MCF 10A (cell line): Measurements from ENCODE around the gene FNBP1. TPM values are rescaled to one million over a fixed set of nuclear protein-coding genes. Genes with fewer than 3 reads are reported as not detected.

ENCODE experiments used
- BruUV-seq: library from RNA; stranded (reverse); fragments of 400-500 nt; replicated peaks from 2 replicates; lab custom pipeline; 2021; lab: Mats Ljungman, UMichigan
- CTCF ChIA-PET: fragments of 300-600 bp; sonication (Branson Sonifier 250); formaldehyde crosslinking; extraction: SDS; loops from one replicate; lab custom pipeline; 2021; ENCODE audit warnings: antibody characterized with exemption, inconsistent platforms; lab: Yijun Ruan, JAX
- POLR2A ChIA-PET: fragments of 300-600, 350-650 bp; sonication (Branson Sonifier 250); formaldehyde crosslinking; extraction: SDS; loops from one replicate; lab custom pipeline; 2020; ENCODE audit warnings: antibody characterized with exemption, inconsistent platforms; lab: Yijun Ruan, JAX
- DNase-seq: peaks from one replicate; pipeline ENCODE4 v3.0.0-alpha.2; 2018; ENCODE audit not compliant: unreplicated experiment
- H3K27ac Mint-ChIP-seq: one replicate; pipeline ENCODE4 v1.8.0; 2022; ENCODE audit warnings: mild to moderate bottlenecking, low read depth, mixed read lengths; ENCODE audit not compliant: unreplicated experiment
- H3K27me3 Mint-ChIP-seq: one replicate; pipeline ENCODE4 v1.8.0; 2022; ENCODE audit warnings: mixed read lengths; ENCODE audit not compliant: insufficient read depth, unreplicated experiment
- H3K36me3 Mint-ChIP-seq: one replicate; pipeline ENCODE4 v1.8.0; 2022; ENCODE audit warnings: mild to moderate bottlenecking, moderate library complexity, mixed read lengths; ENCODE audit not compliant: insufficient read depth, unreplicated experiment
- H3K4me1 Mint-ChIP-seq: one replicate; pipeline ENCODE4 v1.8.0; 2022; ENCODE audit warnings: mixed read lengths; ENCODE audit not compliant: insufficient read depth, unreplicated experiment
- H3K4me3 Mint-ChIP-seq: one replicate; pipeline ENCODE4 v1.8.0; 2022; ENCODE audit warnings: mild to moderate bottlenecking, moderate library complexity, mixed read lengths; ENCODE audit not compliant: unreplicated experiment
- H3K9me3 Mint-ChIP-seq: one replicate; pipeline ENCODE4 v1.8.0; 2022; ENCODE audit warnings: mixed read lengths; ENCODE audit not compliant: unreplicated experiment
- intact Hi-C: fragments of 100-400 bp; cut with micrococcal nuclease; formaldehyde crosslinking; loops from 2 replicates; pipeline ENCODE4 v1.14.1; 2022
- total RNA-seq: library from RNA; stranded (reverse); gene quantifications from 2 replicates; pipeline ENCODE4 v1.2.3, GENCODE V29; 2022
- TF ChIP-seq, protein P1 (sequence below): fragments of 200-600 bp; IDR thresholded peaks from one replicate; pipeline ENCODE4 v1.8.0; 2022; ENCODE audit warnings: antibody characterized with exemption, mild to moderate bottlenecking; ENCODE audit not compliant: unreplicated experiment

Gene FNBP1
- total RNA-seq, 1 experiment from 2014 or later, result 24.4 TPM

DNA sequence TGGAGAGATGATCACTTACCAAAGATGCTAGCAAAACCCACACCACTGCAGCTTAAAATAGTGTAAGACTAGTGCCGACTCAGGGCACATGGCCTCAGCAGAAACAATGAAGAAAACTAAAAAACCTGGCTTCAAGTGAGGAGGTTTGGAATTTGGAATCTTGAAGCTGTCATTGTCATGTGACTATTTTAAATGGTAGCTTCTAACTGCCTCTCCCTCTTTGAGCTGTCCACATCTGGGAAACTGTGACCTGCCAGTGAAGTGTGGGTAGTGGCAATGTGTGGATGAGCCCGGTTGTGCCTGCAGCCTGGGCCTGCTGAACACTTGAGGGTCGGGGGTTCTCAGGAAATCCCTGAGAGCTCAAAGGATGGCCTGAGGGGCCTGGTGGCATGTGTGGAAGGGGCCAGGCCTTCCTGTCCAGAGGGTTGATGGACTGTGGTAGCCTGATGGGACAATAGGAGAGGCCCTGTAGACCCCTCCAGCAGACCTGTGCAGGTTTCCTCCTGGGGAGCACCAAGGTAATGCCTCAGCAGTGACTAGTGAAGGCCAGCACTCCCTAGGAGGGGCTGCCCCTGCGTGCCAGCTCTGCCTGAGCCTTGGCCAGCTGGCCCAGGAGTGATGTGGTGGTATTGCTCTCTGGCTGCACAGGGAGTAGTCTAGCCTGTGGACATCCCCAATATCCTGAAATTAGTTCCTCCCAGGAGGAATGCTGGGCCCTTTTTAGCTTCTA lies 194.1 kb downstream of the FNBP1 start:
- Mint-ChIP-seq H3K4me3 (no peak overlapping the region), H3K36me3 (peaks cover 23% of the 10 kb centered on the region), H3K4me1 (no peaks in the 10 kb centered on the region), H3K27me3 (no peaks in the 10 kb centered on the region), H3K27ac (no peak overlapping the region), H3K9me3 (no peaks in the 10 kb centered on the region)
- intact Hi-C loops, result no loop called here
- CTCF ChIA-PET, result interaction anchor here (0.8 kb wide), 1 partner anchor 35 kb away, joined by 5 read pairs; no protein-coding TSS in a partner anchor
- POLR2A ChIA-PET, result interaction anchor here (0.7 kb wide), 1 partner anchor 35 kb away, joined by 3 read pairs; no protein-coding TSS in a partner anchor
- DNase-seq, result no peak
- no TSS peak for BruUV-seq
- TF ChIP-seq, protein P1, sequence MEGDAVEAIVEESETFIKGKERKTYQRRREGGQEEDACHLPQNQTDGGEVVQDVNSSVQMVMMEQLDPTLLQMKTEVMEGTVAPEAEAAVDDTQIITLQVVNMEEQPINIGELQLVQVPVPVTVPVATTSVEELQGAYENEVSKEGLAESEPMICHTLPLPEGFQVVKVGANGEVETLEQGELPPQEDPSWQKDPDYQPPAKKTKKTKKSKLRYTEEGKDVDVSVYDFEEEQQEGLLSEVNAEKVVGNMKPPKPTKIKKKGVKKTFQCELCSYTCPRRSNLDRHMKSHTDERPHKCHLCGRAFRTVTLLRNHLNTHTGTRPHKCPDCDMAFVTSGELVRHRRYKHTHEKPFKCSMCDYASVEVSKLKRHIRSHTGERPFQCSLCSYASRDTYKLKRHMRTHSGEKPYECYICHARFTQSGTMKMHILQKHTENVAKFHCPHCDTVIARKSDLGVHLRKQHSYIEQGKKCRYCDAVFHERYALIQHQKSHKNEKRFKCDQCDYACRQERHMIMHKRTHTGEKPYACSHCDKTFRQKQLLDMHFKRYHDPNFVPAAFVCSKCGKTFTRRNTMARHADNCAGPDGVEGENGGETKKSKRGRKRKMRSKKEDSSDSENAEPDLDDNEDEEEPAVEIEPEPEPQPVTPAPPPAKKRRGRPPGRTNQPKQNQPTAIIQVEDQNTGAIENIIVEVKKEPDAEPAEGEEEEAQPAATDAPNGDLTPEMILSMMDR, result no peak

DNA sequence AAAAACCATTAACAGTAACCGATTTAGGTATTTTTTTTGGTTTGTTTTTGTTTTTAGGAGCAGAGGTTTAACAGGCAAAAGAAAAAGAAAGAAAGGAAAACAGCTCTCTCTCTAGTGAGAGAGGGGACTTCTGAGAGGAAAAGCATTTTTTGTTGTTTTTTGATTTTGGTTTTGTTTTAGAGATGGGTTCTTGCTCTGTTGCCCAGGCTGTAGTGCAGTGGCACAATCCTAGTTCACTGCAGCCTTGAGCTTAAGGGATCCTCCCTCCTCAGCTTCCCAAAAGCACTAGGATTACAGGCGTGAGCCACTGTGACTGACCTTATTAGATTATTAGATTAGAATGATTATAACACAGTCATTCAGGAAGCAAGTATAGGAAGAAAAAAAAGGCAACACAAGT lies 197.6 kb downstream of the FNBP1 start:
- Mint-ChIP-seq H3K27me3 (no peaks in the 10 kb centered on the region), H3K27ac (no peak overlapping the region), H3K9me3 (no peaks in the 10 kb centered on the region), H3K4me3 (no peak overlapping the region), H3K36me3 (peaks cover 7% of the 10 kb centered on the region), H3K4me1 (no peaks in the 10 kb centered on the region)
- no peak for DNase-seq
- intact Hi-C loops, result no loop called here
- no TSS peak for BruUV-seq
- ChIA-PET POLR2A (interaction anchor here (0.6 kb wide), 1 partner anchor 121 kb away, joined by 3 read pairs; no protein-coding TSS in a partner anchor), CTCF (no interaction called here)
- TF ChIP-seq, protein P1, result no peak

DNA sequence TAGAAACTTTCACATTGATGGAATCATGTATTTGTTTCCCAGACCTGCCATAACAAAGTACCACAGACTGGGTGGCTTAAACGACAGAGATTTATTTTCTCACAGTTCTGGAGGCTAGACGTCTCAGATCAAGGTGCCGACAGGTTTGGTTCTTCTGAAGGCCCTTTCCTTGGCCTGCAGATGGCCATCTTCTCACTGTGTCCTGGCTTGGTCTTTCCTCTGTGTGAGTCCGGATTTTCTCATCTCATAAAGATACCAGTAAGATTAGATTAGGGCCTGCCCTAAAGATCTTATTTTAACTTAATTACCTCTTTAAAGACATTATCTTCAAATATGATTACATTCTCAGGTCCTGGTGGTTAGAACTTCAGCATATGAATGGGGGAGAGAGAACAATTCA lies 201.9 kb downstream of the FNBP1 start:
- Mint-ChIP-seq H3K36me3 (no peaks in the 10 kb centered on the region), H3K4me3 (no peak overlapping the region), H3K27me3 (no peaks in the 10 kb centered on the region), H3K9me3 (no peaks in the 10 kb centered on the region), H3K4me1 (peaks cover 15% of the 10 kb centered on the region), H3K27ac (no peak overlapping the region)
- CTCF ChIA-PET, result interaction anchor here (1.0 kb wide), 1 partner anchor 14 kb away, joined by 3 read pairs; no protein-coding TSS in a partner anchor
- BruUV-seq, result no TSS peak
- DNase-seq, result no peak
- intact Hi-C loops, result no loop called here
- TF ChIP-seq, protein P1, result no peak
- POLR2A ChIA-PET, result no interaction called here

DNA sequence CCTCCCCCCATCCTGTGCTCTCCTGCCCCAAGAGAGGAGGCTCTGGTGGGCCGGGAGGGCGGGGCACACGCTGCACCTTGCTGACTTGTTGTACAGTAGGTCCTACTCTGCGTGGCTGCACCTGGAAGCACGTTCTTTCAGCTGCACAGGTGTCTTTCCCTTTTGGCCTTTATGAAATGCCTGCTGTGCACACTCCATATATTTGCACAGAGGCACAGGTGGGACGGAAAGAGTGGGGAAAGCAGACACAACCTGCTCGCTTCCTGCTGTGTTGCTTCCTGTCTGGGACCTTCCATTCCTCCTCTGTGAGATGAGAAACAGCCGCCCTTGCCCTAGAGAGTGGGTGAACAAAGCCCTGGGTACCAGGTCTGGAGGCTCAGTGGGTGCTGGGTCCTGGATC lies 203.0 kb downstream of the FNBP1 start:
- Mint-ChIP-seq H3K36me3 (no peaks in the 10 kb centered on the region), H3K9me3 (no peaks in the 10 kb centered on the region), H3K4me1 (peaks cover 15% of the 10 kb centered on the region), H3K27ac (no peak overlapping the region), H3K27me3 (no peaks in the 10 kb centered on the region), H3K4me3 (no peak overlapping the region)
- no TSS peak for BruUV-seq
- intact Hi-C loops, result no loop called here
- DNase-seq, result no peak
- ChIA-PET CTCF (no interaction called here), POLR2A (no interaction called here)
- TF ChIP-seq, protein P1, result no peak
